ENCODE measurements around the gene CYP26B1.

- TF ChIP-seq EP300 (IDR thresholded peaks at IDR 0.05; ENCODE audit: borderline replicate concordance) = no peak
- no peak for TF ChIP-seq CREB1 (IDR thresholded peaks at IDR 0.05; ENCODE audit: low read depth)
- no peak for TF ChIP-seq NFIC (IDR thresholded peaks at IDR 0.05)
- TF ChIP-seq YY1 (IDR thresholded peaks at IDR 0.05; ENCODE audit: low read depth) = no peak
- TF ChIP-seq EGR1 (IDR thresholded peaks at IDR 0.05) = no peak
- no peak for TF ChIP-seq TAF1 (IDR thresholded peaks at IDR 0.05; ENCODE audit: low read depth)
- TF ChIP-seq TCF12 (IDR thresholded peaks at IDR 0.05; ENCODE audit: low read depth) = no peak
- TF ChIP-seq CEBPB (IDR thresholded peaks at IDR 0.05) = no peak
These were observed 14.9 kb upstream of the CYP26B1 start for GRCh38 chr2:72162574-72162973.
